ENCODE results near the gene THSD7A.

DNA sequence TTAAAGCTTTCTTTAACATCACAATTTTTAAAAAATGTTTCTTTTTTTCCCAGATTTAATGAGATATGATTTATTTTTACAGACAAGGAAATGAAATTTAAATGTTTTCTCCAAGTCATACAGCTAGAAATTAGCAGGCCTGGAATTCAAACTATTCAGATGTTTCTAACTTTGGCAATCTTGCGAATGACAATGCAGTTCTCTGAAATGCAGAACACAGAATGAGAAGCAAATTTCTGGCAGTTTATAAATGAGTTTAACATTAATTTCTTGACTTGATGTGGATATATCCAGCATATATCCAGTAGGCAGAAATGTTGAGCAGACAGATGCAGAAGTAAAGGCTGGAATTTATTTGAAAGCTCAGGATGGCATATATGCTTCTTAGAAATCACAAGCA is 227.5 kb downstream of the THSD7A start:
- TF ChIP-seq CTCF (IDR thresholded peaks at IDR 0.05; ENCODE audit: low read length) (no peak), EZH2 (optimal IDR thresholded peaks at IDR 0.05; ENCODE audit: low read depth, low read length) (no peak), EZH2phosphoT487 (IDR thresholded peaks at IDR 0.05; ENCODE audit: low read length) (no peak)
